ENCODE results near the gene PDE4B. TPM values are rescaled to one million over a fixed set of nuclear protein-coding genes. Genes with fewer than 3 reads are reported as not detected.

PDE4B gene
- total and polyA plus RNA-seq, 2 of the 13 experiments (the other 11 are each of a cell fraction or from before 2014, with no cell fraction given) = not detected

- Histone ChIP-seq H3K27me3 (ENCODE audit: control insufficient read depth in 1 of 2, insufficient read depth in 2 of 2, low read length in 2 of 2) (no peaks in the 10 kb centered on the region; a peak in 1 of 5 replicates), H3K36me3 (replicated peaks in 1 of 2; ENCODE audit: control insufficient read depth in 1 of 2, insufficient read depth in 2 of 2, low read length in 2 of 2) (no peaks in the 10 kb centered on the region), H3K79me2 (ENCODE audit: insufficient read depth, low read length) (no peaks in the 10 kb centered on the region), H4K20me1 (ENCODE audit: insufficient read depth, low read length) (no peaks in the 10 kb centered on the region), H3K9me3 (ENCODE audit: low read length) (no peaks in the 10 kb centered on the region; the same call in 1 of the 2 replicates), H2AFZ (ENCODE audit: low read length) (no peak overlapping the region), H3K4me2 (ENCODE audit: low read depth, low read length) (no peak overlapping the region), H3K4me1 (ENCODE audit: insufficient read depth, low read length) (no peaks in the 10 kb centered on the region), H3K4me3 (replicated peaks in 1 of 3; ENCODE audit: insufficient read depth in 1 of 3, low read depth in 2 of 3, low read length in 3 of 3) (no peak overlapping the region), H3K9ac (ENCODE audit: insufficient read depth, low read depth, low read length) (no peak overlapping the region), H3K27ac (ENCODE audit: extremely low read length, insufficient read depth, low read length) (no peak overlapping the region)
- BruUV-seq (replicated peaks) = no TSS peak
- WGBS (ENCODE audit: low lambda C conversion rate) = 28% methylated on average over 3 of the region's 3 CpGs
- intact Hi-C loops (cut with micrococcal nuclease; ENCODE audit: unreplicated experiment) (no loop called here), in situ Hi-C loops (cut with HindIII; ENCODE audit: extremely low pct_ligation_motif_present, low pct_unique_long_range_greater_than_20kb) (no loop called here)
- no peak for TF ChIP-seq AGO1 (IDR thresholded peaks at IDR 0.05; ENCODE audit: low read depth, low read length, poor library complexity, severe bottlenecking)
- no peak for TF ChIP-seq MEIS2 (CRISPR knock-in tag; IDR thresholded peaks at IDR 0.05)
- no peak for TF ChIP-seq ZFP90 (CRISPR knock-in tag; IDR thresholded peaks at IDR 0.05; ENCODE audit: borderline replicate concordance)
- TF ChIP-seq XBP1 (CRISPR knock-in tag; IDR thresholded peaks at IDR 0.05) = no peak
- DNase-seq (ENCODE audit: low spot score) (no peak), FAIRE-seq (no peak), ATAC-seq (no peak)
- ChIA-PET CTCF (ENCODE audit: low intra/inter-chr PET ratio, low total read pairs) (no interaction called here), POLR2A (no interaction called here)
Measured at GRCh38 chr1:66183400-66183799, 390.7 kb downstream of the PDE4B start.

GRCh38 chr1:66197120-66197519 lies 404.4 kb downstream of the PDE4B start:
- DNase-seq (ENCODE audit: low spot score) (no peak), FAIRE-seq (no peak), ATAC-seq (no peak)
- Histone ChIP-seq H3K9me3 (ENCODE audit: low read length) (peaks cover 5% of the 10 kb centered on the region; the same call in 1 of the 2 replicates), H3K27me3 (ENCODE audit: control insufficient read depth in 1 of 2, insufficient read depth in 2 of 2, low read length in 2 of 2) (no peaks in the 10 kb centered on the region), H3K9ac (ENCODE audit: insufficient read depth, low read depth, low read length) (no peak overlapping the region), H3K36me3 (replicated peaks in 1 of 2; ENCODE audit: control insufficient read depth in 1 of 2, insufficient read depth in 2 of 2, low read length in 2 of 2) (no peaks in the 10 kb centered on the region), H3K27ac (ENCODE audit: extremely low read length, insufficient read depth, low read length) (no peak overlapping the region), H3K79me2 (ENCODE audit: insufficient read depth, low read length) (no peaks in the 10 kb centered on the region), H3K4me1 (ENCODE audit: insufficient read depth, low read length) (no peaks in the 10 kb centered on the region), H3K4me3 (replicated peaks in 1 of 3; ENCODE audit: insufficient read depth in 1 of 3, low read depth in 2 of 3, low read length in 3 of 3) (no peak overlapping the region), H3K4me2 (ENCODE audit: low read depth, low read length) (no peak overlapping the region), H2AFZ (ENCODE audit: low read length) (no peak overlapping the region), H4K20me1 (ENCODE audit: insufficient read depth, low read length) (no peaks in the 10 kb centered on the region)
- ChIA-PET CTCF (ENCODE audit: low intra/inter-chr PET ratio, low total read pairs) (no interaction called here), POLR2A (no interaction called here)
- WGBS (ENCODE audit: low lambda C conversion rate) = 31% methylated on average over 4 of the region's 4 CpGs
- in situ Hi-C loops (cut with HindIII; ENCODE audit: extremely low pct_ligation_motif_present, low pct_unique_long_range_greater_than_20kb) (no loop called here), intact Hi-C loops (cut with micrococcal nuclease; ENCODE audit: unreplicated experiment) (no loop called here)
- BruUV-seq (replicated peaks) = no TSS peak
- TF ChIP-seq TEAD2 (CRISPR knock-in tag; IDR thresholded peaks at IDR 0.05) (no peak), FOXP4 (CRISPR knock-in tag; IDR thresholded peaks at IDR 0.05) (no peak), ZNF530 (CRISPR knock-in tag; IDR thresholded peaks at IDR 0.05; ENCODE audit: low read depth) (no peak), RFXANK (CRISPR knock-in tag; IDR thresholded peaks at IDR 0.05) (no peak), ZNF776 (CRISPR knock-in tag; IDR thresholded peaks at IDR 0.05) (no peak), ZNF609 (CRISPR knock-in tag; IDR thresholded peaks at IDR 0.05; ENCODE audit: borderline replicate concordance) (no peak), HNF1B (CRISPR knock-in tag; IDR thresholded peaks at IDR 0.05) (no peak)

All from HepG2 (cell line).